GM18907 (cell line): ENCODE measurements around the gene GCNT2.
"Not testable (repeated sequence)": the region's sequence is repeated elsewhere in the genome, so short reads cannot be mapped to it uniquely, and the experiment has no call there.

Source experiments
- ATAC-seq: cut with Tn5 transposase; IDR thresholded peaks from one replicate; pipeline ENCODE4 v1.9.1; 2021; ENCODE audit warnings: mild to moderate bottlenecking, moderate library complexity; ENCODE audit not compliant: unreplicated experiment

GCNT2 gene

GRCh38 chr6:10577112-10577511 is 56.0 kb downstream of the GCNT2 start:
- no peak for ATAC-seq

GRCh38 chr6:10578723-10579122 is 57.6 kb downstream of the GCNT2 start:
- ATAC-seq: no peak

- no peak for ATAC-seq
These were observed 58.7 kb downstream of the GCNT2 start for GRCh38 chr6:10579803-10580202.

GRCh38 chr6:10580570-10580969 is 59.4 kb downstream of the GCNT2 start:
- no peak for ATAC-seq

GRCh38 chr6:10581402-10581801 is 60.3 kb downstream of the GCNT2 start:
- not testable (repeated sequence) for ATAC-seq

- no peak for ATAC-seq
These were observed 61.8 kb downstream of the GCNT2 start for GRCh38 chr6:10582774-10583508.

GRCh38 chr6:10583509-10583901 is 62.4 kb downstream of the GCNT2 start:
- no peak for ATAC-seq

GRCh38 chr6:10584607-10585006 is 63.5 kb downstream of the GCNT2 start:
- no peak for ATAC-seq

GRCh38 chr6:10585209-10585845 is 64.2 kb downstream of the GCNT2 start:
- ATAC-seq: no peak

GRCh38 chr6:10586302-10586701 is 65.2 kb downstream of the GCNT2 start:
- ATAC-seq: no peak

- no peak for ATAC-seq
These were observed 66.7 kb downstream of the GCNT2 start for GRCh38 chr6:10587656-10588406.

- ATAC-seq: no peak
These were observed 67.6 kb downstream of the GCNT2 start for GRCh38 chr6:10588562-10589428.

GRCh38 chr6:10589429-10589727 is 68.2 kb downstream of the GCNT2 start:
- ATAC-seq: no peak

GRCh38 chr6:10589983-10590382 is 68.8 kb downstream of the GCNT2 start:
- no peak for ATAC-seq

GRCh38 chr6:10591422-10592160 is 70.4 kb downstream of the GCNT2 start:
- ATAC-seq: no peak

- peak; percentile 73 for ATAC-seq
These were observed 74.8 kb downstream of the GCNT2 start for GRCh38 chr6:10595731-10596664.

- no peak for ATAC-seq
These were observed 76.4 kb downstream of the GCNT2 start for GRCh38 chr6:10597499-10598001.

GRCh38 chr6:10598084-10598960 is 77.2 kb downstream of the GCNT2 start:
- no peak for ATAC-seq
